GM23338 (cell line): ENCODE data around the gene STIM1. TPM values are rescaled to one million over a fixed set of nuclear protein-coding genes. Genes with fewer than 3 reads are reported as not detected.

Source experiments
- ATAC-seq: fragments of 200-7000 bp; cut with Tn5 transposase; 3 replicates; pipeline ENCODE4 v1.9.1; 2020
- DNase-seq: peaks from one replicate; pipeline ENCODE4 v3.0.0-alpha.2; 2015; ENCODE audit warnings: low spot score
- H2AFZ ChIP-seq: fragments of 200-600 bp; sonication (generic); 2 replicates; pipeline ENCODE4 v1.8.0; 2016; ENCODE audit warnings: antibody characterized with exemption, mild to moderate bottlenecking, moderate library complexity
- H3F3A ChIP-seq: fragments of 200-600 bp; sonication (generic); replicated peaks from 2 replicates; pipeline ENCODE4 v1.8.0; 2017; ENCODE audit warnings: antibody characterized with exemption, mixed run types, low read depth
- H3K27ac ChIP-seq: fragments of 200-600 bp; sonication (generic); 2 replicates; pipeline ENCODE4 v1.6.1; 2016; ENCODE audit warnings: low read depth
- H3K27me3 ChIP-seq: fragments of 200-600 bp; sonication (generic); 2 replicates; pipeline ENCODE4 v1.8.0; 2016; ENCODE audit warnings: mild to moderate bottlenecking, mixed run types, moderate library complexity; ENCODE audit not compliant: insufficient read depth
- H3K36me3 ChIP-seq: fragments of 200-600 bp; sonication (generic); 2 replicates; pipeline ENCODE4 v1.8.0; 2016; ENCODE audit warnings: mild to moderate bottlenecking; ENCODE audit not compliant: insufficient read depth
- H3K4me1 ChIP-seq: fragments of 200-600 bp; sonication (generic); 2 replicates; pipeline ENCODE4 v1.8.0; 2016; ENCODE audit warnings: mild to moderate bottlenecking, moderate library complexity; ENCODE audit not compliant: insufficient read depth
- H3K4me2 ChIP-seq: fragments of 200-600 bp; sonication (generic); 2 replicates; pipeline ENCODE4 v1.7.1; 2017; ENCODE audit warnings: mixed run types
- H3K4me3 ChIP-seq: fragments of 200-600 bp; sonication (generic); 2 replicates; pipeline ENCODE4 v1.6.1; 2016; ENCODE audit warnings: mixed run types
- H3K79me2 ChIP-seq: fragments of 200-600 bp; sonication (generic); replicated peaks from 2 replicates; pipeline ENCODE4 v1.8.0; 2017; ENCODE audit warnings: mild to moderate bottlenecking; ENCODE audit not compliant: insufficient read depth
- H3K9me2 ChIP-seq: fragments of 200-600 bp; sonication (generic); 2 replicates; pipeline ENCODE4 v1.8.0; 2017; ENCODE audit not compliant: insufficient read depth
- H4K20me1 ChIP-seq: fragments of 200-600 bp; sonication (generic); replicated peaks from 2 replicates; pipeline ENCODE4 v1.8.0; 2017; ENCODE audit warnings: mild to moderate bottlenecking; ENCODE audit not compliant: insufficient read depth
- H3K27ac Mint-ChIP-seq: 2 replicates; pipeline ENCODE4 v1.8.0; 2020; ENCODE audit warnings: inconsistent platforms, mild to moderate bottlenecking, moderate library complexity, mixed read lengths
- H3K27me3 Mint-ChIP-seq: 3 replicates; pipeline ENCODE4 v1.8.0; 2022; ENCODE audit warnings: low read depth, mild to moderate bottlenecking, moderate library complexity, mixed read lengths, inconsistent platforms; ENCODE audit not compliant: insufficient read depth, poor library complexity
- H3K36me3 Mint-ChIP-seq: 3 replicates; pipeline ENCODE4 v1.8.0; 2021; ENCODE audit warnings: low read depth, mild to moderate bottlenecking, inconsistent platforms, moderate library complexity, mixed read lengths
- H3K4me1 Mint-ChIP-seq: 3 replicates; pipeline ENCODE4 v1.8.0; 2020; ENCODE audit warnings: mild to moderate bottlenecking, inconsistent platforms, mixed read lengths
- H3K4me3 Mint-ChIP-seq: 3 replicates; pipeline ENCODE4 v1.8.0; 2021; ENCODE audit warnings: moderate library complexity, mild to moderate bottlenecking, inconsistent platforms, mixed read lengths
- H3K9me3 Mint-ChIP-seq: 3 replicates; pipeline ENCODE4 v1.8.0; 2020; ENCODE audit warnings: moderate library complexity, mild to moderate bottlenecking, inconsistent platforms, mixed read lengths
- CREB1 ChIP-seq: fragments of 250-450 bp; sonication (Bioruptor Pico); IDR thresholded peaks from 2 replicates; pipeline ENCODE4 v1.5.0; 2020; ENCODE audit warnings: low read depth, mild to moderate bottlenecking, moderate library complexity
- CTCF ChIP-seq, 2 experiments: fragments of 200-600 bp in 1 of 2; sonication (generic) in 1 of 2; conservative IDR thresholded peaks; 2 replicates each; pipeline versions ENCODE4 v1.5.1 to v1.6.1; 2016 to 2017; ENCODE audit warnings: antibody characterized with exemption in 2 of 2, low read depth in 2 of 2, mild to moderate bottlenecking in 2 of 2, moderate library complexity in 1 of 2
- ETS1 ChIP-seq: IDR thresholded peaks from 2 replicates; pipeline ENCODE4 v1.6.1; 2016; ENCODE audit warnings: antibody characterized with exemption
- EZH2 ChIP-seq: fragments of 200-600 bp; sonication (generic); IDR thresholded peaks from one replicate; pipeline ENCODE4 v1.8.0; 2017; ENCODE audit warnings: antibody characterized with exemption, mild to moderate bottlenecking, low read depth; ENCODE audit not compliant: unreplicated experiment
- EZH2phosphoT487 ChIP-seq: fragments of 200-600 bp; sonication (generic); IDR thresholded peaks from one replicate; pipeline ENCODE4 v1.8.1; 2018; ENCODE audit warnings: antibody characterized with exemption; ENCODE audit not compliant: unreplicated experiment
- JUNB ChIP-seq: IDR thresholded peaks from one replicate; pipeline ENCODE4 v1.6.1; 2016; ENCODE audit warnings: antibody characterized with exemption; ENCODE audit not compliant: unreplicated experiment
- NANOG ChIP-seq: IDR thresholded peaks from 2 replicates; pipeline ENCODE4 v1.6.1; 2016; ENCODE audit warnings: antibody characterized with exemption, borderline replicate concordance
- POLR2AphosphoS5 ChIP-seq: IDR thresholded peaks from 2 replicates; pipeline ENCODE4 v1.6.1; 2016; ENCODE audit warnings: antibody characterized with exemption, low read depth
- REST ChIP-seq: IDR thresholded peaks from one replicate; pipeline ENCODE4 v1.6.1; 2018; ENCODE audit warnings: antibody characterized with exemption; ENCODE audit not compliant: unreplicated experiment
- STAT1 ChIP-seq: IDR thresholded peaks from one replicate; pipeline ENCODE4 v1.6.1; 2016; ENCODE audit warnings: antibody characterized with exemption; ENCODE audit not compliant: unreplicated experiment
- ZNF114 ChIP-seq: fragments of 250-450 bp; sonication (Bioruptor Pico); IDR thresholded peaks from 2 replicates; pipeline ENCODE4 v1.5.0; 2020; ENCODE audit warnings: mild to moderate bottlenecking, moderate library complexity
- ZNF331 ChIP-seq: fragments of 250-450 bp; sonication (Bioruptor Pico); IDR thresholded peaks from 2 replicates; pipeline ENCODE4 v1.5.0; 2020; ENCODE audit warnings: low read depth, mild to moderate bottlenecking, moderate library complexity
- ZNF462 ChIP-seq: fragments of 250-450 bp; sonication (Bioruptor Pico); IDR thresholded peaks from 2 replicates; pipeline ENCODE4 v1.5.0; 2020; ENCODE audit warnings: mild to moderate bottlenecking, moderate library complexity
- polyA plus RNA-seq: library from polyadenylated mRNA; unstranded; fragments of >200 nt; fragmentation: Nextera tagmentation; extraction: Ambion mirVana; gene quantifications from 2 replicates; pipeline ENCODE4 v1.2.1, GENCODE V29; 2016
- total RNA-seq: library from RNA; depleted of rRNA; stranded (reverse); fragments of >200 nt; shearing (Covaris generic); gene quantifications from 2 replicates; pipeline ENCODE4 v1.2.3, GENCODE V29; 2014

The STIM1 gene
- total and polyA plus RNA-seq, 2 experiments from 2014 or later, result 3.5 to 14.0 TPM

- Mint-ChIP-seq H3K9me3 (no peaks in the 10 kb centered on the region; the same call in 2 of the 3 replicates), H3K27me3 (peaks cover 2% of the 10 kb centered on the region), H3K4me3 (no peak overlapping the region), H3K4me1 (no peaks in the 10 kb centered on the region), H3K36me3 (no peaks in the 10 kb centered on the region), H3K27ac (no peak overlapping the region)
- Histone ChIP-seq H3F3A (no peaks in the 10 kb centered on the region), H3K27me3 (no peaks in the 10 kb centered on the region), H3K4me3 (no peak overlapping the region), H3K27ac (no peak overlapping the region), H3K79me2 (no peaks in the 10 kb centered on the region; the same call in 1 of the 2 replicates), H4K20me1 (no peaks in the 10 kb centered on the region), H3K4me1 (no peaks in the 10 kb centered on the region), H3K9me2 (0 out of 2 replicates have a peak, but pooled peaks cover 5% of the 10 kb centered on the region), H2AFZ (no peak overlapping the region), H3K36me3 (no peaks in the 10 kb centered on the region), H3K4me2 (no peak overlapping the region)
- DNase-seq (no peak), ATAC-seq (no peak)
- TF ChIP-seq ETS1 (no peak), CREB1 (CRISPR knock-in tag) (no peak), ZNF462 (no peak), STAT1 (no peak), EZH2phosphoT487 (no peak), JUNB (no peak), ZNF331 (CRISPR knock-in tag) (no peak), POLR2AphosphoS5 (no peak), REST (no peak), EZH2 (no peak), CTCF (conservative IDR thresholded peaks at IDR 0.05; ENCODE audit: low read depth in 2 of 2) (no peak), ZNF114 (CRISPR knock-in tag) (no peak), NANOG (no peak)
Observed at GRCh38 chr11:4017129-4017528, 161.7 kb downstream of the STIM1 start.
